Aorta (tissue), 5 donors: ENCODE results near the gene OR11A1. TPM values are rescaled to one million over a fixed set of nuclear protein-coding genes. Genes with fewer than 3 reads are reported as not detected.
"Not testable (repeated sequence)": the region's sequence is repeated elsewhere in the genome, so short reads cannot be mapped to it uniquely, and the experiment has no call there.

Experiments
- ATAC-seq: fragments of 200-7000 bp; cut with Tn5 transposase; one replicate; pipeline ENCODE4 v1.9.1; 2022; ENCODE audit warnings: moderate library complexity; ENCODE audit not compliant: low FRiP score
- DNase-seq, 2 donors: peaks; one replicate each; pipeline ENCODE4 v3.0.0-alpha.2; 2020
- H3K27ac ChIP-seq, 2 donors: one replicate each; pipeline ENCODE4 v1.5.1; 2013; ENCODE audit warnings: low read length in 2 of 2, mild to moderate bottlenecking in 2 of 2, moderate library complexity in 2 of 2, control low read depth in 1 of 2, inconsistent platforms in 1 of 2, low read depth in 1 of 2
- H3K27me3 ChIP-seq, 2 donors: one replicate each; pipeline ENCODE4 v1.6.1; 2013; ENCODE audit warnings: control low read depth in 1 of 2, low read length in 1 of 2, mild to moderate bottlenecking in 1 of 2, moderate library complexity in 1 of 2; ENCODE audit not compliant: insufficient read depth in 2 of 2, control insufficient read depth in 1 of 2
- H3K36me3 ChIP-seq, 2 donors: one replicate each; pipeline ENCODE4 v1.6.1; 2013; ENCODE audit warnings: control low read depth in 1 of 2, low read length in 1 of 2, mild to moderate bottlenecking in 1 of 2; ENCODE audit not compliant: insufficient read depth in 2 of 2, control insufficient read depth in 1 of 2
- H3K4me1 ChIP-seq, 2 donors: one replicate each; pipeline ENCODE4 v1.6.1; 2013; ENCODE audit warnings: low read length in 2 of 2, control low read depth in 1 of 2, mild to moderate bottlenecking in 1 of 2, moderate library complexity in 1 of 2; ENCODE audit not compliant: insufficient read depth in 2 of 2, control insufficient read depth in 1 of 2
- H3K4me3 ChIP-seq, 2 donors: one replicate each; pipeline ENCODE4 v1.5.1; 2013; ENCODE audit warnings: low read length in 2 of 2, control low read depth in 1 of 2, mild to moderate bottlenecking in 1 of 2
- H3K9me3 ChIP-seq: one replicate; pipeline ENCODE4 v1.6.1; 2013; ENCODE audit warnings: mild to moderate bottlenecking, low read length; ENCODE audit not compliant: control insufficient read depth
- WGBS, 2 donors: extraction: QIAGEN DNeasy Blood & Tissue Kit; methylation state at CpG; one replicate each; pipeline ENCODE4 v1.1.7; 2013; 5-methylcytosine and 5-hydroxymethylcytosine counted together
- intact Hi-C, 2 donors: fragments of 100-400 bp; cut with DNase I; formaldehyde crosslinking; loops; one replicate each; pipeline versions ENCODE4 v1.14.2 to v1.15.0; 2022
- polyA plus RNA-seq, 2 donors: library from polyadenylated mRNA; stranded (reverse); fragments of 200-250 nt; gene quantifications; one replicate each; pipeline ENCODE4 v1.2.3, GENCODE V29; 2013
- total RNA-seq, 2 donors: library from RNA; stranded (reverse); fragmentation: NEBNext Ultra II Directional; extraction: Animal tissue kit (Norgen Biotek cat#: 25700); gene quantifications; one replicate each; pipeline ENCODE4 v1.2.1, GENCODE V29; 2021
- donor health status: healthy with polysubstance abuse.
- donor health status: Bipolar disorder and iron deficiency.
- donor health status: DM: no; HTN: no; CAD: no.
- donor health status: DM: no; HTN: no; CAD: no.
- donor health status: DM: yes; HTN: yes; CAD: no.

Gene OR11A1
- total and polyA plus RNA-seq, 4 donors, result not detected

GRCh38 chr6:29466241-29466640, 9.4 kb upstream of the OR11A1 start:
- intact Hi-C loops, result no loop called here
- no peaks in the 10 kb centered on the region for H3K36me3 ChIP-seq
- 46 to 75% methylated on average over 6 of the region's 6 CpGs for WGBS, 2 donors

GRCh38 chr6:29465801-29466200, 8.9 kb upstream of the OR11A1 start:
- peaks cover 0 to 2% of the 10 kb centered on the region in 2 donors for H3K27me3 ChIP-seq
- intact Hi-C loops, result no loop called here
- DNase-seq, result no peak
- ATAC-seq, result no peak
- no peaks in the 10 kb centered on the region for H3K9me3 ChIP-seq
- H3K4me1 ChIP-seq, result no peaks in the 10 kb centered on the region
- H3K4me3 ChIP-seq, result no peak overlapping the region
- no peaks in the 10 kb centered on the region for H3K36me3 ChIP-seq
- no peak overlapping the region for H3K27ac ChIP-seq
- 58 to 71% methylated on average over 2 of the region's 2 CpGs for WGBS, 2 donors

More at GRCh38 chr6:29466241-29466640, 9.4 kb upstream of the OR11A1 start:
- Histone ChIP-seq H3K27ac (no peak overlapping the region), H3K27me3 (peaks cover 0 to 2% of the 10 kb centered on the region in 2 donors), H3K9me3 (no peaks in the 10 kb centered on the region), H3K4me1 (no peaks in the 10 kb centered on the region), H3K4me3 (no peak overlapping the region)
- ATAC-seq, result no peak
- no peak for DNase-seq

GRCh38 chr6:29465279-29465678, 8.4 kb upstream of the OR11A1 start:
- H3K9me3 ChIP-seq, result no peaks in the 10 kb centered on the region
- no peaks in the 10 kb centered on the region for H3K4me1 ChIP-seq
- DNase-seq (no peak), ATAC-seq (no peak)
- no peak overlapping the region for H3K4me3 ChIP-seq
- WGBS, 2 donors, result 64 to 79% methylated on average over 2 of the region's 2 CpGs
- no peaks in the 10 kb centered on the region for H3K36me3 ChIP-seq
- H3K27me3 ChIP-seq, result peaks cover 0 to 2% of the 10 kb centered on the region in 2 donors
- intact Hi-C loops, result no loop called here
- no peak overlapping the region for H3K27ac ChIP-seq

GRCh38 chr6:29462022-29462421, 5.2 kb upstream of the OR11A1 start:
- Histone ChIP-seq H3K27me3 (peaks cover 0 to 2% of the 10 kb centered on the region in 2 donors), H3K27ac (no peak overlapping the region), H3K9me3 (no peaks in the 10 kb centered on the region), H3K4me3 (no peak overlapping the region), H3K36me3 (no peaks in the 10 kb centered on the region), H3K4me1 (no peaks in the 10 kb centered on the region)
- ATAC-seq (no peak), DNase-seq (no peak)
- 78 to 81% methylated on average over 6 of the region's 6 CpGs for WGBS, 2 donors
- intact Hi-C loops, result no loop called here

GRCh38 chr6:29461021-29461814, 4.3 kb upstream of the OR11A1 start:
- no peaks in the 10 kb centered on the region for H3K4me1 ChIP-seq
- ATAC-seq (no peak), DNase-seq (no peak)
- H3K27me3 ChIP-seq, result peaks cover 0 to 2% of the 10 kb centered on the region in 2 donors
- H3K9me3 ChIP-seq, result no peaks in the 10 kb centered on the region
- no peak overlapping the region for H3K4me3 ChIP-seq
- WGBS, 2 donors, result 73 to 94% methylated on average over 5 of the region's 5 CpGs
- H3K36me3 ChIP-seq, result no peaks in the 10 kb centered on the region
- intact Hi-C loops, result no loop called here
- no peak overlapping the region for H3K27ac ChIP-seq

GRCh38 chr6:29451471-29452193, 5.2 kb downstream of the OR11A1 start:
- intact Hi-C loops, result no loop called here
- DNase-seq (no peak), ATAC-seq (no peak)
- 58% methylated on average over 3 of the region's 3 CpGs for WGBS, 2 donors
- Histone ChIP-seq H3K4me3 (no peak overlapping the region), H3K36me3 (no peaks in the 10 kb centered on the region), H3K27me3 (no peaks in the 10 kb centered on the region), H3K9me3 (peaks cover 1% of the 10 kb centered on the region), H3K4me1 (no peaks in the 10 kb centered on the region), H3K27ac (no peak overlapping the region)

GRCh38 chr6:29447670-29448069, 9.2 kb downstream of the OR11A1 start:
- H3K36me3 ChIP-seq, result no peaks in the 10 kb centered on the region
- WGBS, 2 donors, result 79 to 86% methylated on average over 1 of the region's 1 CpG
- H3K4me3 ChIP-seq, result no peak overlapping the region
- intact Hi-C loops, result no loop called here
- no peak for DNase-seq
- ATAC-seq, result no peak
- peaks cover 1% of the 10 kb centered on the region for H3K9me3 ChIP-seq
- no peaks in the 10 kb centered on the region for H3K27me3 ChIP-seq
- no peaks in the 10 kb centered on the region for H3K4me1 ChIP-seq
- no peak overlapping the region for H3K27ac ChIP-seq

GRCh38 chr6:29444031-29444430, 12.8 kb downstream of the OR11A1 start:
- H3K27ac ChIP-seq, DNase-seq, H3K4me1 ChIP-seq, ATAC-seq, H3K4me3 ChIP-seq, H3K9me3 ChIP-seq, H3K36me3 ChIP-seq, intact Hi-C loops, H3K27me3 ChIP-seq: not testable (repeated sequence)
- 75 to 87% methylated on average over 1 of the region's 1 CpG for WGBS, 2 donors

- Histone ChIP-seq H3K27me3 (no peaks in the 10 kb centered on the region), H3K4me1 (no peaks in the 10 kb centered on the region), H3K9me3 (no peaks in the 10 kb centered on the region), H3K27ac (no peak overlapping the region), H3K4me3 (no peak overlapping the region), H3K36me3 (no peaks in the 10 kb centered on the region)
- intact Hi-C loops, result no loop called here
- 82 to 88% methylated on average over 1 of the region's 1 CpG for WGBS, 2 donors
- no peak for ATAC-seq
- no peak for DNase-seq
Observed at GRCh38 chr6:29442719-29443118, 14.2 kb downstream of the OR11A1 start.
